BE2C (cell line): Measurements from ENCODE around the gene LRRC4B.

ENCODE experiments used
- DNase-seq: peaks from one replicate; pipeline ENCODE4 v3.0.0-alpha.2; 2020
- H3K27me3 ChIP-seq: fragments of 250-450 bp; sonication (Bioruptor Pico); 2 replicates; pipeline ENCODE4 v1.5.1; 2020; ENCODE audit warnings: mild to moderate bottlenecking
- H3K36me3 ChIP-seq: fragments of 250-450 bp; sonication (Bioruptor Pico); 2 replicates; pipeline ENCODE4 v1.5.1; 2020; ENCODE audit warnings: mild to moderate bottlenecking
- H3K4me1 ChIP-seq: fragments of 250-450 bp; sonication (Bioruptor Pico); 2 replicates; pipeline ENCODE4 v1.5.1; 2020
- H3K4me3 ChIP-seq: 2 replicates; pipeline ENCODE4 v1.5.1; 2011; ENCODE audit warnings: low read depth, low read length
- H3K9me3 ChIP-seq: fragments of 250-450 bp; sonication (Bioruptor Pico); 2 replicates; pipeline ENCODE4 v1.5.1; 2020
- TF ChIP-seq, protein P1 (sequence below): IDR thresholded peaks from 2 replicates; pipeline ENCODE4 v1.5.1; 2012; ENCODE audit warnings: mild to moderate bottlenecking, low read depth, low read length

Gene LRRC4B

DNA sequence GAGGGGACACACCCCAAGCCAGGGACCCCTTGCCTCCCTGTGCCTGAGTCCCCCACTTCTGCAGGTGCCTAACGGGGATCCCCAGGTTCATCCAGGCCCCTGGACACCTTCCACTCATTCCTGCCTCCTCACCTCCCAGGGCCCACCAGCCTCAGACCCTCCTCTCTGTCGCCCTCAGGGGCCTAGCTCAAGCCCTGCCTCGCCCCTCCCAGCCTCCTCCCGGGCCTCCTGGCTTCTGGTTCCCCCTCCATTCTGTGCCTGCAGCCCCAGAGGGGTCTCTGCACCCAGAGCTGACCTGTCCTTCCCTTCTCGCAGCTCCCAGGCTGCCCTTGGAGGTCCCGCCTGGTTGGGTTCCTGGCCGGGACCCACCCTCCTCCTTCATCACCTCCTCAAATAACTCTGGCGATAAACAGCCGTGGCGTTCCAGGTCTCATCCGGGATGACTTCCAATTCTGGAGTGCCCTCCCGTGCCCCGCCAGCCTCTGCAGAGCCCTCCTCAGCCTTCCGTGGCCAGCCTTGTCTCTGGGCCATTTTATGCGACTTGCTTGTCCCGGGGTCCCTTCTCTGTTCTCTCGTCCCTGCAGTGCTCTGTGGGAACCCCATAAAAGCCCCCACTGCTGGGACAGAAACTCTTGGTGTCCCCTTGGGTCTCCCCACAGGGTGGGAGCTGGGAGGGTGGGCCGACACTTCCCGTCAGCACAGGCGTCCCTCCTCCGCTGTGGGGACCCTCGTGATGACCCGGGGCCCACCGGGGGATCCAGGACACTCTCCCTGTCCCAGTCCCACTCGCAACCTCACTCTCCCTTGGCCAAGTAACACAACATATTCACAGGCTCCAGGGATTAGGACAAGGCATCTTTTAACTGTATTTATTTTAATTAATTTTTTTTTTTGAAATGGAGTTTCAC is 66.4 kb downstream of the LRRC4B start:
- peaks cover 4% of the 10 kb centered on the region; the same call in 1 of the 2 replicates for H3K4me1 ChIP-seq
- no peak for DNase-seq
- TF ChIP-seq, protein P1, sequence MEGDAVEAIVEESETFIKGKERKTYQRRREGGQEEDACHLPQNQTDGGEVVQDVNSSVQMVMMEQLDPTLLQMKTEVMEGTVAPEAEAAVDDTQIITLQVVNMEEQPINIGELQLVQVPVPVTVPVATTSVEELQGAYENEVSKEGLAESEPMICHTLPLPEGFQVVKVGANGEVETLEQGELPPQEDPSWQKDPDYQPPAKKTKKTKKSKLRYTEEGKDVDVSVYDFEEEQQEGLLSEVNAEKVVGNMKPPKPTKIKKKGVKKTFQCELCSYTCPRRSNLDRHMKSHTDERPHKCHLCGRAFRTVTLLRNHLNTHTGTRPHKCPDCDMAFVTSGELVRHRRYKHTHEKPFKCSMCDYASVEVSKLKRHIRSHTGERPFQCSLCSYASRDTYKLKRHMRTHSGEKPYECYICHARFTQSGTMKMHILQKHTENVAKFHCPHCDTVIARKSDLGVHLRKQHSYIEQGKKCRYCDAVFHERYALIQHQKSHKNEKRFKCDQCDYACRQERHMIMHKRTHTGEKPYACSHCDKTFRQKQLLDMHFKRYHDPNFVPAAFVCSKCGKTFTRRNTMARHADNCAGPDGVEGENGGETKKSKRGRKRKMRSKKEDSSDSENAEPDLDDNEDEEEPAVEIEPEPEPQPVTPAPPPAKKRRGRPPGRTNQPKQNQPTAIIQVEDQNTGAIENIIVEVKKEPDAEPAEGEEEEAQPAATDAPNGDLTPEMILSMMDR: no peak

GRCh38 chr19:50501186-50501567 is 67.1 kb downstream of the LRRC4B start:
- H3K27me3 ChIP-seq: no peaks in the 10 kb centered on the region
- TF ChIP-seq, protein P1: no peak
- H3K36me3 ChIP-seq: no peaks in the 10 kb centered on the region
- peaks cover 4% of the 10 kb centered on the region; the same call in 1 of the 2 replicates for H3K4me1 ChIP-seq
- no peak overlapping the region for H3K4me3 ChIP-seq
- no peak for DNase-seq
- no peaks in the 10 kb centered on the region for H3K9me3 ChIP-seq

More for the DNA sequence above, 66.4 kb downstream of the LRRC4B start:
- no peaks in the 10 kb centered on the region for H3K36me3 ChIP-seq
- no peaks in the 10 kb centered on the region for H3K27me3 ChIP-seq
- H3K4me3 ChIP-seq: no peak overlapping the region
- no peaks in the 10 kb centered on the region for H3K9me3 ChIP-seq

GRCh38 chr19:50500753-50501151 is 67.5 kb downstream of the LRRC4B start:
- H3K9me3 ChIP-seq: no peaks in the 10 kb centered on the region
- no peaks in the 10 kb centered on the region for H3K36me3 ChIP-seq
- H3K27me3 ChIP-seq: peaks cover 3% of the 10 kb centered on the region; the same call in 1 of the 2 replicates
- TF ChIP-seq, protein P1: no peak
- peaks cover 4% of the 10 kb centered on the region; the same call in 1 of the 2 replicates for H3K4me1 ChIP-seq
- H3K4me3 ChIP-seq: no peak overlapping the region
- no peak for DNase-seq

- no peak overlapping the region for H3K4me3 ChIP-seq
- DNase-seq: peak; percentile 54
Measured at GRCh38 chr19:50500060-50500752, 68.0 kb downstream of the LRRC4B start.

DNA sequence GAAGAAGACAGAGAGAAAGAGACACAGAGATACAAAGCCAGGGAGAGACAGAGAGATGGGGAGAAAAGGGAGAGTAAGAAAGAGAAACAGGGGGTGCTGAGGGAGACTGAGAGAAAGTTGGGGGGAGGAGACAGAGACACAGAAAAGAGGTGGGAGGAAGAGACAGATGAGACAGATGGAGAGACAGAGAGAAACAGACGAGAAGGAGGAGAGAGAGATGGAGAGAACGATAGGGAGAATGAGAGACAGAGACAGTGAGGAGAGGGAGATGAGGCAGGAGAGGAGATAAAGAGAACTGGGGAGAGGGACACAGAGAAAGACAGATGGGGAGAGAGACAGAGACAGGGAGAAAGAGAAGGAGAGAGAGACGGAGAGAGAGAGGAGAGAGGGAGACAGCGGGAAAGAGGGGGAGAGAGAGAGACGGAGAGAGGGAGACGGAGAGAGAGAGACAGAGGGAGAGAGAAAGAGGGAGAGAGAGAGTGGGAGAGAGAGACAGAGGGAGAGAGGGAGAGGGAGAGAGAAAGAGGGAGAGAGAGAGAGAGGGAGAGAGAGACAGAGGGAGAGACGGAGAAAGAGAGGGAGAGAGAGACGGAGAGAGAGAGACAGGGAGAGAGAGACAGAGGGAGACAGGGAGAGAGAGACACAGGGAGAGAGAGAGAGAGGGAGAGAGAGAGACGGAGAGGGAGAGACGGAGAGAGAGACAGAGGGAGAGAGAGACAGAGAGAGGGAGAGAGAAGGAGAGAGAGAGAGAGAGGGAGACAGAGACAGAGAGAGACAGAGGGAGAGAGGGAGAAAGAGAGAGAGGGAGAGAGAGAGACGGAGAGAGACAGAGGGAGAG is 69.8 kb downstream of the LRRC4B start:
- Histone ChIP-seq H3K9me3 (no peaks in the 10 kb centered on the region), H3K27me3 (peaks cover 3% of the 10 kb centered on the region; the same call in 1 of the 2 replicates), H3K4me3 (no peak overlapping the region), H3K36me3 (no peaks in the 10 kb centered on the region), H3K4me1 (peaks cover 4% of the 10 kb centered on the region; the same call in 1 of the 2 replicates)
- TF ChIP-seq, protein P1: no peak
- DNase-seq: no peak

More at GRCh38 chr19:50500060-50500752, 68.0 kb downstream of the LRRC4B start:
- TF ChIP-seq, protein P1: peak; percentile 34; the same call in 1 of the 2 replicates
- H3K27me3 ChIP-seq: peaks cover 3% of the 10 kb centered on the region; the same call in 1 of the 2 replicates
- peaks cover 4% of the 10 kb centered on the region; the same call in 1 of the 2 replicates for H3K4me1 ChIP-seq
- H3K36me3 ChIP-seq: no peaks in the 10 kb centered on the region
- H3K9me3 ChIP-seq: no peaks in the 10 kb centered on the region
